Right cardiac atrium (tissue), 5 donors: Measurements from ENCODE around the gene SDC3. TPM values are rescaled to one million over a fixed set of nuclear protein-coding genes. Genes with fewer than 3 reads are reported as not detected.
A peak's percentile ranks its signal among the peaks of the same experiment; 100 is the strongest.

Source experiments
- ATAC-seq, 2 donors: fragments of 200-7000 bp; cut with Tn5 transposase; one replicate each; pipeline versions ENCODE4 v1.8.0 to v1.9.1; 2020; ENCODE audit warnings: moderate library complexity in 2 of 2, mild to moderate bottlenecking in 1 of 2
- DNase-seq, 3 donors: peaks; one replicate each; pipeline ENCODE4 v3.0.0-alpha.2; 2020
- H3K27ac ChIP-seq: one replicate; pipeline ENCODE4 v1.5.1; 2013; ENCODE audit warnings: mild to moderate bottlenecking, low read length, control low read depth, moderate library complexity
- H3K27me3 ChIP-seq: one replicate; pipeline ENCODE4 v1.6.1; 2013; ENCODE audit not compliant: control insufficient read depth, insufficient read depth
- H3K4me1 ChIP-seq: one replicate; pipeline ENCODE4 v1.6.1; 2013; ENCODE audit warnings: low read length; ENCODE audit not compliant: control insufficient read depth, insufficient read depth
- H3K4me3 ChIP-seq: one replicate; pipeline ENCODE4 v1.5.1; 2013; ENCODE audit warnings: low read length, control low read depth
- H3K9me3 ChIP-seq: one replicate; pipeline ENCODE4 v1.6.1; 2013; ENCODE audit warnings: low read length; ENCODE audit not compliant: control insufficient read depth
- WGBS: extraction: QIAGEN DNeasy Blood & Tissue Kit; methylation state at CpG from one replicate; pipeline ENCODE4 v1.1.7; 2013; 5-methylcytosine and 5-hydroxymethylcytosine counted together
- intact Hi-C, 4 donors: fragments of 100-400 bp; cut with DNase I; formaldehyde crosslinking; loops; one replicate each; pipeline versions ENCODE4 v1.11.0 to v1.14.0; 2022 to 2023
- polyA plus RNA-seq: library from polyadenylated mRNA; stranded (reverse); fragments of 200-250 nt; gene quantifications from one replicate; pipeline ENCODE4 v1.2.3, GENCODE V29; 2013
- total RNA-seq, 4 donors: library from RNA; stranded (reverse); fragmentation: NEBNext Ultra II Directional; extraction: Animal tissue kit (Norgen Biotek cat#: 25700); gene quantifications; one replicate each; pipeline ENCODE4 v1.2.1, GENCODE V29; 2021
- donor health status: healthy with polysubstance abuse.
- donor health status: DM: no; HTN: yes; CAD: no.
- donor health status: DM: no; HTN: no; CAD: no.
- donor health status: DM: no; HTN: yes; CAD: no; lungs with severe emphysema.
- donor health status: DM: yes; HTN: yes; CAD: no.

Gene SDC3
- total and polyA plus RNA-seq, 5 donors = 33.2 to 40.9 (median 38.7) TPM

GRCh38 chr1:30928171-30928570 is 19.6 kb upstream of the SDC3 start:
- H3K27ac ChIP-seq = no peak overlapping the region
- WGBS = 93% methylated on average over 7 of the region's 7 CpGs
- no peak for ATAC-seq
- DNase-seq = no peak
- intact Hi-C loops = no loop called here
- no peaks in the 10 kb centered on the region for H3K27me3 ChIP-seq
- H3K4me1 ChIP-seq = no peaks in the 10 kb centered on the region
- no peak overlapping the region for H3K4me3 ChIP-seq
- H3K9me3 ChIP-seq = no peaks in the 10 kb centered on the region

DNA sequence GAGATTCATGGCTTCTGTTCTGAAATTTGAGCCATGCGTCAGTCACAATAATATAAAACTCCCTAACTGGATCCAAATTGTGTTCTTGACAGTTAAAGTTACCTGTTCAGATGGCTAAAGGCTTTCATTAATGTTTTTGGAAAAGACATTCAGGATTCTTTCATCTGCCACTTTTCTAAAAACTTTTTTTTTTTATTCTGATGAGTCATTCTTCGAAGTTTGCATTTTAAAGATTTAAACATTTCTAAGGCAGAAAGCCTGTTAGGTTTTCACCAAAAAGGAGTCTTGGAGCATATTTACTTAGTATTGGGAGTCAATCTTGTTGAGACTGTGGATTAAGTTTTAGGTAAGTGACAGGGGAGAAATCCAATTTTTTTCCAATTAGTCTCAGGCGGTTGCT is 18.9 kb upstream of the SDC3 start:
- Histone ChIP-seq H3K27me3 (no peaks in the 10 kb centered on the region), H3K27ac (no peak overlapping the region), H3K4me3 (no peak overlapping the region), H3K9me3 (no peaks in the 10 kb centered on the region), H3K4me1 (no peaks in the 10 kb centered on the region)
- intact Hi-C loops = no loop called here
- ATAC-seq = no peak
- no peak for DNase-seq
- WGBS = 87% methylated on average over 3 of the region's 3 CpGs

DNA sequence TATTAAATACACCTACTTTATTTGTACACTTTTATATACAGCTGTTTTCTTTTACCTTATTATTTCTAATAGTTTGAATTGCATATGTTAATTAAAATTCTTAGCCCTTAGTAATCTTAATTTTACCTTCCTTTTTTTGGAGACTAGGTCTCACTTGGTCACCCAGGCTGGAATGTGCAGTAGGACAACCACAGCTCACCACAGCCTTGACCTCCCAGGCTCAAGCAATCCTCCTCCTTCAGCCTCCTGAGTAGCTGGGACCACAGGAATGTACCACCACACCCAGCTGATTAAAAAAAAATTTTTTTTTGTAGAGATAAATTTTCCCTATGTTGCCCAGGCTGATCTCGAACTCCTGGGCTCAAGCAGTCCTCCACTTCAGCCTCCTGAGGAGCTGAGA is 15.0 kb upstream of the SDC3 start:
- H3K4me3 ChIP-seq = no peak overlapping the region
- no peak for ATAC-seq

GRCh38 chr1:30920827-30921226 is 12.3 kb upstream of the SDC3 start:
- no peaks in the 10 kb centered on the region for H3K9me3 ChIP-seq
- no peak overlapping the region for H3K27ac ChIP-seq
- intact Hi-C loops = no loop called here
- WGBS = 60% methylated on average over 7 of the region's 7 CpGs
- ATAC-seq (no peak), DNase-seq (no peak)
- H3K4me3 ChIP-seq = no peak overlapping the region
- no peaks in the 10 kb centered on the region for H3K4me1 ChIP-seq
- H3K27me3 ChIP-seq = no peaks in the 10 kb centered on the region

More for the DNA sequence above, 15.0 kb upstream of the SDC3 start:
- H3K27me3 ChIP-seq = no peaks in the 10 kb centered on the region
- no peaks in the 10 kb centered on the region for H3K9me3 ChIP-seq
- intact Hi-C loops = no loop called here
- DNase-seq = no peak
- WGBS = 89% methylated on average over 1 of the region's 1 CpG
- no peaks in the 10 kb centered on the region for H3K4me1 ChIP-seq
- H3K27ac ChIP-seq = no peak overlapping the region

DNA sequence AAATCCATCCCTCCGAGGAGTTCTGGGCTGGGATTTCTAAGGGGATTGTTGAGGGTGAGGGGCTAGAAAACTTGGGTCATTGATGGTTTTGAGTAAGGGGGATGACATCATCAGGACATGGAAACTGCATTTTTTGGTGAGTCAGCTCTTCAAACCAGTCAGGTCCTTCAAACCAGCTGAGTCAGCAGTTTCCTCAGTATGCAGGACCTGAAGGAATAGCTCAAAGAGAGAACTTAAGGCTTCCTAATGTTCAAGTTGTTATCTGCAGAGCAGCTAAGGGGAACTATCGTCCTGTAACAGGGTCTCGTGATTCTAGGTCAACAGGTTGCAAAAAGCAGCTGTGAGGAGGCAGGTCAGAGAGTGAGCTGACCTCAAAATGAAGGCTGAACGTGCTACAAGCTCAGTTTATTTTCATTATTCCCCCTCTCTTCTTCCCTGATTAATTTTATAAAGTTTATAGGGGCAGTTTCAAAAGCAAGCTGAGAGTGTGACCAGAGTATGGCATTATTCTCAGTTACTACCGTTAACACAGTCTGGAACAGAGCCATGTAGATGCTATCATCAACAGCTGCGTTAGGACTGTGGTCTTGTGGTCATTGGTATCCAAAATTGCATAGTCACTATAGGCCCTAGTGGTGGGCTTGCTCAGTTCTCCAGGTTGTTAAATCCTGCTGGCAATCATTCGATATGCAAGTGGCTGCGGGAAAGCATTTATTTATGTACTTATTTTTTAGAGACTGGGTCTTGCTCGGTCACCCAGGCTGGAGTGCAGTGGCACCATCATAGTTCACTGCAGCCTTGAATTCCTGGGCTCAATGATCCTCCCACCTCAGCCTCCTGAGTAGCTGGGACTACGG is 10.7 kb upstream of the SDC3 start:
- no peak overlapping the region for H3K4me3 ChIP-seq
- peak in 1 of 3 donors; percentile 5 for DNase-seq
- WGBS = 61% methylated on average over 10 of the region's 10 CpGs
- no peaks in the 10 kb centered on the region for H3K27me3 ChIP-seq
- H3K27ac ChIP-seq = no peak overlapping the region
- no peaks in the 10 kb centered on the region for H3K9me3 ChIP-seq
- ATAC-seq = peak in 1 of 2 donors; percentile 14
- no peaks in the 10 kb centered on the region for H3K4me1 ChIP-seq
- intact Hi-C loops = loop anchor here in 1 of 4 donors (10.0 kb wide), 1 partner anchor 194 kb away; the partner anchor contains the start of gene MATN1

- intact Hi-C loops = loop anchor here in 1 of 4 donors (10.0 kb wide), 1 partner anchor 191 kb away; the partner anchor contains the start of gene MATN1
- Histone ChIP-seq H3K4me1 (no peaks in the 10 kb centered on the region), H3K9me3 (no peaks in the 10 kb centered on the region), H3K27me3 (no peaks in the 10 kb centered on the region), H3K4me3 (no peak overlapping the region), H3K27ac (no peak overlapping the region)
- no peak for ATAC-seq
- peak in 1 of 3 donors; percentile 29 for DNase-seq
- 88% methylated on average over 12 of the region's 12 CpGs for WGBS
Measured at GRCh38 chr1:30916296-30916695, 7.7 kb upstream of the SDC3 start.

DNA sequence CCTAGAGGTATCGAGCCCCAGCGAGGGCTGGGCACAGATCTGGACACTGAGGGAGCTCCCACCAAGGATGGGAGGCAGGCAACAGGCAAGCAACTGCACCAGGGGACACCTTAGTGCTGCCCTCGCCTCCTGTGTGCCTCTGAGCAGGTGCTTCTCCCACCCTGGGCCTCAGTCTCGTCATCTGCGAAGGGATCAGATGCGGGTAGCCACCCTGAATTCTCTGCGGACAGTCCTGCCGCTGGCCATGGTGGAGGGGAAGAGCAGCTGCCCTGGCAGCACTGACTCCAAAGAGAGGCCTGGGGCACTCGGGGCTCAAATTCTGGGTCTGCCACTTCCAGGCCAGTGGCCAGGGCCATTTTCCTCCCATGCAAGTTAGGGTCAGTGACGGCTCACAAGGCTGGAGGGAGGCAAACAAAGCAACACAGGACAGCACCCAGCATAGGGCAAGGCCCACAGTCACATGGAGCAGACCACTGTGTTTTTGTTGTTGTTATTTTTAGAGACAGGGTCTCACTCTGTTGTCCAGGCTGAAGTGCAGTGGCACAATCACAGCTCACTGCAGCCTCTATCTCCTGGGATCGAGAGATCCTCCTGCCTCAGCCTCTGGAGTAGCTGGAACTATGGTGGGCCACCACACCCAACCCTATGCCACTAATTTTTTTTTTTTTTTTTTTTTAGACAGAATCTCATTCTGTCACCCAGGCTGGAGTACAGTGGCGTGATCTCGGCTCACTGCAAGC is 7.1 kb upstream of the SDC3 start:
- intact Hi-C loops = loop anchor here in 1 of 4 donors (10.0 kb wide), 1 partner anchor 191 kb away; the partner anchor contains the start of gene MATN1
- no peaks in the 10 kb centered on the region for H3K27me3 ChIP-seq
- no peaks in the 10 kb centered on the region for H3K4me1 ChIP-seq
- no peak overlapping the region for H3K4me3 ChIP-seq
- DNase-seq = peak in 1 of 3 donors; percentile 17
- WGBS = 91% methylated on average over 13 of the region's 13 CpGs
- H3K27ac ChIP-seq = no peak overlapping the region
- no peak for ATAC-seq
- H3K9me3 ChIP-seq = no peaks in the 10 kb centered on the region

- ATAC-seq (no peak), DNase-seq (peak in 1 of 3 donors; percentile 20)
- 88% methylated on average over 4 of the region's 4 CpGs for WGBS
- no peaks in the 10 kb centered on the region for H3K4me1 ChIP-seq
- H3K27ac ChIP-seq = no peak overlapping the region
- H3K4me3 ChIP-seq = no peak overlapping the region
- H3K27me3 ChIP-seq = no peaks in the 10 kb centered on the region
- intact Hi-C loops = loop anchor here (5.0 to 10.0 kb wide), 6 partner anchors 113 to 193 kb away; partner anchors contain the start of gene MATN1 (in 2 of the 4)
- H3K9me3 ChIP-seq = no peaks in the 10 kb centered on the region
Measured at GRCh38 chr1:30914931-30915330, 6.4 kb upstream of the SDC3 start.

DNA sequence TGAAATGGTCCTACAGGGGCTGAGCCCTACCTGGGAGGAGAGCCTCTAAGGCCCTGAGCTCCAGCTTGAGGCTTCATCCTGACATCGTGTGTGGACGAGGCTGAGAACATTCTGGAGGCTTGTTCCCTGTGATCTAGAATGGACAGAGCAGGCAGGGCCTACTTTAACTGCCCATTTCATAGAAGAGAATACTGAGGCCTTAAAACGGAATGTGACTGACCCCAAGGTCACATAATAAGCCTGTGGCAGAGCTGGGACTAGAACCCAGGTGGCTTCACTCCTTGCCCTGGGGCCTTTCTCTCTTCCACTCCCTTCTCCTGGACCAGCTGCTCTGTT is 6.0 kb upstream of the SDC3 start:
- no peak overlapping the region for H3K4me3 ChIP-seq
- no peak for ATAC-seq
- H3K27ac ChIP-seq = no peak overlapping the region
- H3K27me3 ChIP-seq = no peaks in the 10 kb centered on the region
- 90% methylated on average over 3 of the region's 3 CpGs for WGBS
- intact Hi-C loops = loop anchor here (5.0 to 10.0 kb wide), 6 partner anchors 112 to 192 kb away; partner anchors contain the start of gene MATN1 (in 2 of the 4)
- no peak for DNase-seq
- H3K9me3 ChIP-seq = no peaks in the 10 kb centered on the region
- H3K4me1 ChIP-seq = no peaks in the 10 kb centered on the region

- intact Hi-C loops = loop anchor here (5.0 to 10.0 kb wide), 6 partner anchors 111 to 191 kb away; partner anchors contain the start of gene MATN1 (in 2 of the 4)
- WGBS = 84% methylated on average over 10 of the region's 10 CpGs
- H3K9me3 ChIP-seq = no peaks in the 10 kb centered on the region
- no peaks in the 10 kb centered on the region for H3K27me3 ChIP-seq
- no peak overlapping the region for H3K27ac ChIP-seq
- no peak overlapping the region for H3K4me3 ChIP-seq
- ATAC-seq (peak in 1 of 2 donors; percentile 18), DNase-seq (peak; percentile 58 to 83 (median 81))
- H3K4me1 ChIP-seq = no peaks in the 10 kb centered on the region
Measured at GRCh38 chr1:30912913-30913652, 4.5 kb upstream of the SDC3 start.
